Stimulated activated CD4-positive, alpha-beta T cell treated with anti-CD3 and anti-CD28 coated beads, Interleukin-1b, Interleukin-23, amount 100 ng/mL, for 24 hours (primary cell): ENCODE results near the gene OR7C1.
"Not testable (repeated sequence)": the region's sequence is repeated elsewhere in the genome, so short reads cannot be mapped to it uniquely, and the experiment has no call there.

Experiments used
- DNase-seq, 4 experiments: peaks; one replicate each; pipeline ENCODE4 v3.0.0-alpha.2; 2020; ENCODE audit warnings: low read depth in 4 of 4, low spot score in 1 of 4

The OR7C1 gene

DNA sequence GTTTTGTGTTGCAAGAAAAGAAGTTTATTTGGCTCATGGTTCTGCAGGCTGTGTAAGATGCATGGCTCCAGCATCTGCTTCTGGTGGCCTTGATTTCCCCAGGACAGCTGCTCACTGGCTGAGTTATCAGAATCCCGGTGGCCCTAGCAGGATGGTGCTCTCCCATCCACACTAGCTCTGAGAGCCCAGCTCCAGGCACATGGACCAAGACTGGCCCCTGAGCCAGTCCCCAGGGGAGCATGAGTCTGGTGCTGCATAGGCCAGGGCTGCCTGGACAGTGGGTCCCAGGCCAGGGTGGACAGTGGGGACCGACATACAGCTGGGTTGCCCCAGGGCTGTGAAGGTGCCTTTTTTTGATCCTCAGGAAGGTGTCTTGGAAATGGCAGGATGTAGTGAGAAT, 67.0 kb downstream of the OR7C1 start:
- no peak for DNase-seq

DNA sequence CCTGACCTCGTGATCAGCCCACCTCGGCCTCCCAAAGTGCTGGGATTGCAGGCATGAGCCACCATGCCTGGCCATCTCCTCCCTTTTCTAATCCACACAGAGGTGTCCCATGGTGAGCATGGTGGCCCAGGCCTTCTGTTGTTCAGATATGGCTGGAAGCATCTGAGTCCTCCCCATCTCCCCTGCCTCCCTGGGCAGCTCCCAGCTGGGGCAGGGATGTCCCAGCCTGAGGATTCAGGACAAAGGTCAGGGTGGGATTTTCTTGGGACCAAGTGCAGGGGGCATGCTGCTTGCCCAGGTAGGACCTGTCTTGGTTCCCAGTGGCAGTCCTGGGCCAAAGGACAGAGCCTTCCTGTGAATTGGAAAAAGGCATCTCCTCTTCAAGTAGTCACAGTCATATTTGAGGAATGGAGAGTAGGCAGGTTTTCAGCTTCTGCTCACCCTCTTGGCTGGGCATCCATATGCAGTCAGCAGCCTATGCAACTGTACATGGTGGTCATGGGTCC, 67.5 kb downstream of the OR7C1 start:
- no peak for DNase-seq

DNA sequence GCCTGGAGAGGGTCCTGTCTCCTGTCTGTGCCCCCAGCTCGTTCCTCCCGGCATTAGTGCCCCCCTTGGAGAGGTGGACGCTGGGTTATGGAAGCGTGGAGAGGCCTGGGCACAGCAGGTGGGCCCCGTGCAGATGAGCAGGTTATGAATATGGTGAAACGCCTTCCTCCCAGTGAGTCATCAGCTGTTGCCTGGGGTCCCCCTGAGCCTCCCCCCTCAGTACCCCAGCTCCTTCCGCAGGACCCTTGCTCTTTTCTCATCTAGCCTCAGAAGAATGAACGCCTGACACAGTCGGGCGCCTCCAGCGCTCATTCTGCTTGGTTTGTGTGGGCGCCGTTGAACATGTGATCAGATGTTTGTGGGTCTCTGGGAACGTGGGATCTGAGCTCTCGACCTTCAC, 69.1 kb downstream of the OR7C1 start:
- DNase-seq: not testable (repeated sequence)

- DNase-seq: not testable (repeated sequence)
Measured at GRCh38 chr19:14765403-14765802, 69.6 kb downstream of the OR7C1 start.

- DNase-seq: no peak
Measured at GRCh38 chr19:14764401-14764800, 70.6 kb downstream of the OR7C1 start.

DNA sequence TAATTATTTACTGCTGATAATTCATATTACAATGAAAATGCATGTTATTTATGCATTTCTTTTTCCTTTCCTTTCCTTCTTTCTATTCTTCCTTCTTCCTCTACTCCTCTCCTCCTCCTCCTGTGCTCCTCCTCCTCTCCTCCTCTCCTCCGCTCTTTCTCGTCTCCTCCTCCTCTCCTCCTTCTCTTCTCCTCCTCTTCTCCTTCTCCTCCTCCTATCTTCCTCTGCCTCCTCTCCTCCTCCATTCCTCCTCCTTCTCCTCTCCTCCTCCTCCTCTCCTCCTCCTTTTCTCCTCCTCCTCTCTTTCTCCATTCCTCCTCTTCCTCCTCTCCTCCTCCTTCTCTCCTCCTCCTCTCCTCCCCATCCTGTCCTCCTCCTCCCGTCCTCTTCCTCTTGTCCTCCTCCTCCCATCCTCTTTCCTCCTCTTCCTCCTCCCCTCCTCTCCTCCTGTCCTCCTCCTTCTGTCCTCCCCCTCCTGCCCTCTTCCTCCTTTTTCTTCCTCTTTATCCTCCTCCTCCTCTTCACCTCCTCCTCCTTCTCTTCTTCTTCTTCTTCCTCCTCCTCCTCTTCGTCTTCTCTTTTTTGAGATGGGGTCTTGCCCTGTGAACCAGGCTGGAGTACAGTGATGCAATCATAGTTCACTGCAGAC, 71.4 kb downstream of the OR7C1 start:
- DNase-seq: no peak

GRCh38 chr19:14762111-14762510, 72.9 kb downstream of the OR7C1 start:
- no peak for DNase-seq

- no peak for DNase-seq
Measured at GRCh38 chr19:14761607-14762006, 73.4 kb downstream of the OR7C1 start.

DNA sequence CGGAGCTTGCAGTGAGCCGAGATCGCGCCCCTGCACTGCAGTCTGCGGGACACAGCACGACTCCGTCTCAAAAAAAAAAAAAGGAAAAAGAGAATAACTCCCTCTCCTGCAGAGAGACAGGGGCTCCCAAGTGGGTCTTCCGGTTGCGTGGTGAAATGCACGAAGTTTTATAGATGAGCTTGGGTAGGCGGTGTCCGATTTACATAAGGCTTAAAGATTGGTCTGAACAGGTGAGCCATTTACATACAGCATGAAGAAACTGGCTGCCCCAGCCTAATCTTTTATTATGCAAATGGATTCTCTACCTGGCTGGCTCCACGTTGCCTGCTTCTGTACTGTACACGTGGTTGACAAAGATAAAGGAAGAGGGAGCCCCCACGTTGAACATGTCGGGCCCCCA, 76.2 kb downstream of the OR7C1 start:
- DNase-seq: no peak

DNA sequence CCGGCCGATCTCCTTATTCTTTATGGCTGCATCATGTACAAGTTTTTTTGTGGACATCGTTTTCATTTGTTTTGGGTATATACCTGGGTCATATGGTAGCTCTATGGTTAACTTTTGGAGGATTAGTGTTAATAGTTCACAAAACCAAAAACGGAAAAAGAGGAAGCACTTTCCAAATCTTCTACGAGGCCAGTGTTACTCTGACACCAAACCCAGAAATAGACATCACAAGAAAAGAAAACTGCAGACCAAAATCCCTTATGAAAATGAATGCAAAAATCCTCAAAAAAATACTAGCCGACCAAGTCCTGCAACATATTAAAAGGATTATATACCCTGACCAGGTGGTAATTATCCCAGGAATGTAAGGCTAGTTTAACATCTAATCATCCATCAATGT, 86.4 kb downstream of the OR7C1 start:
- no peak for DNase-seq
